GM23248 (cell line): Measurements from ENCODE around the gene CANT1. TPM values are rescaled to one million over a fixed set of nuclear protein-coding genes. Genes with fewer than 3 reads are reported as not detected.

Experiments used
- DNase-seq: peaks from one replicate; pipeline ENCODE4 v3.0.0-alpha.2; 2015
- H2AFZ ChIP-seq: fragments of 200-600 bp; sonication (generic); 2 replicates; pipeline ENCODE4 v1.6.1; 2016; ENCODE audit warnings: antibody characterized with exemption
- H3F3A ChIP-seq: fragments of 200-600 bp; sonication (generic); 2 replicates; pipeline ENCODE4 v1.6.1; 2016; ENCODE audit warnings: mild to moderate bottlenecking, antibody characterized with exemption, mixed run types; ENCODE audit not compliant: insufficient read depth
- H3K27ac ChIP-seq: fragments of 200-600 bp; sonication (generic); 2 replicates; pipeline ENCODE4 v1.5.1; 2016; ENCODE audit warnings: mild to moderate bottlenecking
- H3K27me3 ChIP-seq: fragments of 200-600 bp; sonication (generic); replicated peaks from 2 replicates; pipeline ENCODE4 v1.6.1; 2016; ENCODE audit warnings: mild to moderate bottlenecking; ENCODE audit not compliant: insufficient read depth
- H3K36me3 ChIP-seq: fragments of 200-600 bp; sonication (generic); 2 replicates; pipeline ENCODE4 v1.6.1; 2016; ENCODE audit warnings: low read depth, mild to moderate bottlenecking
- H3K4me1 ChIP-seq: fragments of 200-600 bp; sonication (generic); 2 replicates; pipeline ENCODE4 v1.6.1; 2016; ENCODE audit warnings: mild to moderate bottlenecking; ENCODE audit not compliant: insufficient read depth
- H3K4me2 ChIP-seq: fragments of 200-600 bp; sonication (generic); one replicate; pipeline ENCODE4 v1.6.1; 2016; ENCODE audit warnings: mild to moderate bottlenecking; ENCODE audit not compliant: unreplicated experiment
- H3K4me3 ChIP-seq: fragments of 200-600 bp; sonication (generic); 2 replicates; pipeline ENCODE4 v1.5.1; 2016; ENCODE audit warnings: mild to moderate bottlenecking
- H3K79me2 ChIP-seq: fragments of 200-600 bp; sonication (generic); 2 replicates; pipeline ENCODE4 v1.6.1; 2016; ENCODE audit warnings: mild to moderate bottlenecking; ENCODE audit not compliant: insufficient read depth
- H3K9ac ChIP-seq: fragments of 200-600 bp; sonication (generic); 2 replicates; pipeline ENCODE4 v1.6.1; 2016; ENCODE audit warnings: mild to moderate bottlenecking
- H3K9me2 ChIP-seq: fragments of 200-600 bp; sonication (generic); 2 replicates; pipeline ENCODE4 v1.6.1; 2016; ENCODE audit warnings: mixed run types, mild to moderate bottlenecking, moderate library complexity; ENCODE audit not compliant: insufficient read depth
- H3K9me3 ChIP-seq: fragments of 200-600 bp; sonication (generic); one replicate; pipeline ENCODE4 v1.6.1; 2017; ENCODE audit warnings: low read depth
- H4K20me1 ChIP-seq: fragments of 200-600 bp; sonication (generic); 2 replicates; pipeline ENCODE4 v1.6.0; 2016; ENCODE audit not compliant: insufficient read depth
- EZH2 ChIP-seq: fragments of 200-600 bp; sonication (generic); IDR thresholded peaks from 2 replicates; pipeline ENCODE4 v1.6.1; 2018; ENCODE audit warnings: antibody characterized with exemption, mild to moderate bottlenecking; ENCODE audit not compliant: insufficient read depth, poor library complexity, severe bottlenecking
- EZH2phosphoT487 ChIP-seq: fragments of 200-600 bp; sonication (generic); IDR thresholded peaks from 2 replicates; pipeline ENCODE4 v1.6.1; 2018; ENCODE audit warnings: antibody characterized with exemption, moderate library complexity, mild to moderate bottlenecking, low read depth; ENCODE audit not compliant: insufficient read depth
- WGBS, 2 experiments: methylation state at CpG; one replicate each; pipeline ENCODE4 v1.1.6; 2015 to 2017; ENCODE audit warnings: low lambda C conversion rate in 2 of 2, low coverage in 1 of 2; ENCODE audit errors: missing lambda C conversion rate in 2 of 2; 5-methylcytosine and 5-hydroxymethylcytosine counted together
- in situ Hi-C: fragments of 300-500 bp; cut with MboI; formaldehyde crosslinking; loops from 2 replicates; pipeline ENCODE4 v1.15.0; 2020
- polyA plus RNA-seq: library from polyadenylated mRNA; unstranded; fragments of >200 nt; fragmentation: Nextera tagmentation; extraction: Ambion mirVana; gene quantifications from 2 replicates; pipeline ENCODE4 v1.2.1, GENCODE V29; 2016
- total RNA-seq: library from RNA; depleted of rRNA; stranded (reverse); fragments of >200 nt; shearing (Covaris generic); gene quantifications from 2 replicates; pipeline ENCODE4 v1.2.3, GENCODE V29; 2014

CANT1 gene
- total and polyA plus RNA-seq, 2 experiments from 2014 or later = 46.2 to 52.0 TPM

GRCh38 chr17:78988152-78988551 is 21.4 kb downstream of the CANT1 start:
- no peaks in the 10 kb centered on the region; the same call in 1 of the 2 replicates for H3K36me3 ChIP-seq
- no peaks in the 10 kb centered on the region for H3K9me3 ChIP-seq
- H3K9me2 ChIP-seq = no peaks in the 10 kb centered on the region
- no peak for DNase-seq
- H3K27ac ChIP-seq = no peak overlapping the region
- no peaks in the 10 kb centered on the region for H3K27me3 ChIP-seq
- no peak for TF ChIP-seq EZH2phosphoT487
- TF ChIP-seq EZH2 = no peak
- no peak overlapping the region for H3K4me2 ChIP-seq
- no peak overlapping the region for H3K4me3 ChIP-seq
- H3K9ac ChIP-seq = no peak overlapping the region
- H2AFZ ChIP-seq = no peak overlapping the region
- in situ Hi-C loops = no loop called here
- H4K20me1 ChIP-seq = no peaks in the 10 kb centered on the region
- WGBS, 2 experiments = 70 to 71% methylated on average over 6 of the region's 6 CpGs
- H3K4me1 ChIP-seq = peaks cover 14% of the 10 kb centered on the region; the same call in 1 of the 2 replicates
- H3K79me2 ChIP-seq = peaks cover 16% of the 10 kb centered on the region
- H3F3A ChIP-seq = peaks cover 5% of the 10 kb centered on the region; the same call in 1 of the 2 replicates

- Histone ChIP-seq H3K4me1 (peaks cover 14% of the 10 kb centered on the region; the same call in 1 of the 2 replicates), H3K9me3 (no peaks in the 10 kb centered on the region), H4K20me1 (no peaks in the 10 kb centered on the region), H3K27me3 (no peaks in the 10 kb centered on the region), H3K36me3 (no peaks in the 10 kb centered on the region; the same call in 1 of the 2 replicates), H3K4me2 (peak overlapping the region; percentile 76), H3F3A (peaks cover 5% of the 10 kb centered on the region; the same call in 1 of the 2 replicates), H2AFZ (peak overlapping the region; percentile 78), H3K27ac (peak overlapping the region; percentile 37), H3K9ac (peak overlapping the region; percentile 41), H3K79me2 (peaks cover 3% of the 10 kb centered on the region; the same call in 1 of the 2 replicates), H3K9me2 (no peaks in the 10 kb centered on the region), H3K4me3 (peak overlapping the region; percentile 70)
- 5% methylated on average over 15 of the region's 15 CpGs for WGBS, 2 experiments
- TF ChIP-seq EZH2phosphoT487 (no peak), EZH2 (no peak)
- in situ Hi-C loops = no loop called here
- DNase-seq = peak; percentile 78
Measured at GRCh38 chr17:78986649-78987328, 22.8 kb downstream of the CANT1 start.

- TF ChIP-seq EZH2phosphoT487 (no peak), EZH2 (no peak)
- H3K27ac ChIP-seq = peak overlapping the region; percentile 37
- in situ Hi-C loops = no loop called here
Measured at GRCh38 chr17:78986048-78986648, 23.4 kb downstream of the CANT1 start.

GRCh38 chr17:78985395-78985794 is 24.2 kb downstream of the CANT1 start:
- in situ Hi-C loops = no loop called here
- peaks cover 14% of the 10 kb centered on the region; the same call in 1 of the 2 replicates for H3K4me1 ChIP-seq
- WGBS, 2 experiments = 80 to 82% methylated on average over 5 of the region's 5 CpGs
- no peak for DNase-seq
- peaks cover 5% of the 10 kb centered on the region; the same call in 1 of the 2 replicates for H3F3A ChIP-seq
- no peaks in the 10 kb centered on the region for H4K20me1 ChIP-seq
- no peak overlapping the region for H3K4me3 ChIP-seq
- no peaks in the 10 kb centered on the region for H3K9me2 ChIP-seq
- no peak overlapping the region for H3K27ac ChIP-seq
- H3K36me3 ChIP-seq = no peaks in the 10 kb centered on the region
- no peak overlapping the region for H3K4me2 ChIP-seq
- TF ChIP-seq EZH2phosphoT487 = no peak
- no peak for TF ChIP-seq EZH2
- no peaks in the 10 kb centered on the region for H3K79me2 ChIP-seq
- no peak overlapping the region for H2AFZ ChIP-seq
- H3K9ac ChIP-seq = no peak overlapping the region
- H3K9me3 ChIP-seq = no peaks in the 10 kb centered on the region
- H3K27me3 ChIP-seq = no peaks in the 10 kb centered on the region

More at GRCh38 chr17:78986048-78986648, 23.4 kb downstream of the CANT1 start:
- H3K4me3 ChIP-seq = peak overlapping the region; percentile 70
- no peaks in the 10 kb centered on the region for H3K36me3 ChIP-seq
- WGBS, 2 experiments = 14 to 16% methylated on average over 6 of the region's 6 CpGs
- no peaks in the 10 kb centered on the region for H4K20me1 ChIP-seq
- no peaks in the 10 kb centered on the region for H3K27me3 ChIP-seq
- H3K79me2 ChIP-seq = no peaks in the 10 kb centered on the region
- H3K4me2 ChIP-seq = peak overlapping the region; percentile 76
- H3F3A ChIP-seq = peaks cover 5% of the 10 kb centered on the region; the same call in 1 of the 2 replicates
- H3K9ac ChIP-seq = peak overlapping the region; percentile 41
- DNase-seq = peak; percentile 58
- no peaks in the 10 kb centered on the region for H3K9me3 ChIP-seq
- peak overlapping the region; percentile 78 for H2AFZ ChIP-seq
- H3K4me1 ChIP-seq = peaks cover 14% of the 10 kb centered on the region; the same call in 1 of the 2 replicates
- H3K9me2 ChIP-seq = no peaks in the 10 kb centered on the region
